Right kidney (tissue), 9 donors: ENCODE data around the gene BRINP2.

Source experiments
- DNase-seq: peaks from one replicate; pipeline ENCODE4 v3.0.0-alpha.2; 2016
- long read RNA-seq, 8 donors: transcript quantifications; one replicate each; lab custom pipeline, GENCODE V29; 2026

The BRINP2 gene
- long read RNA-seq, donor 1: 0 reads
- long read RNA-seq, donor 2: 0 reads
- long read RNA-seq, donor 3: 0 reads
- long read RNA-seq, donor 4: 0 reads
- long read RNA-seq, donor 5: 0 reads
- long read RNA-seq, donor 6: 0 reads
- long read RNA-seq, donor 7: 0 reads
- long read RNA-seq, donor 8: 0 reads

- peak; percentile 77 for DNase-seq
Measured at GRCh38 chr1:177170756-177171535, at the start of gene BRINP2. Gene BRINP2, plus strand, starts transcription at chr1:177170958. Its CDS starts 58,919 bp downstream, at chr1:177229877.

- peak; percentile 11 for DNase-seq
Measured at GRCh38 chr1:177122461-177123251, 48.1 kb upstream of the BRINP2 start.

- peak; percentile 12 for DNase-seq
Measured at GRCh38 chr1:177124577-177125278, 46.0 kb upstream of the BRINP2 start.

DNA sequence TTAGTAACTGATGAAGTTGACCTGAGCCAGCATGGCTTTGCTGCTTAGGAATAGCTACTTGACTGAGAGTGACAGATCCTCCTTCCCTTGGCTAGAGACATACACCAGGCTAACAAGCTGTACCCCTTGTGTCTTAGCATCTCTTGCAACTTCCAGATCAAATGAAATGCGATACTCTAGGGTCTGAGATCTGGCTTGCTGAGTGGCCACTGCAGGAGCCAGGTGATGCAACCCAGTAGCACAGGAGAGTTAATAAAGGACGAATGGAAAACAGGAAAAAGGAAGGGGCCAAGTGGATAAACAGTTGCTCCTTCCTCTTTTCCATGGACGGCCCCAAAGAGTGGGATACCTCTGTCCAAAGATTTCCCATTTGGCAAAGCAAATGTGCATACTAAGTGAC lies 44.5 kb upstream of the BRINP2 start:
- no peak for DNase-seq

DNA sequence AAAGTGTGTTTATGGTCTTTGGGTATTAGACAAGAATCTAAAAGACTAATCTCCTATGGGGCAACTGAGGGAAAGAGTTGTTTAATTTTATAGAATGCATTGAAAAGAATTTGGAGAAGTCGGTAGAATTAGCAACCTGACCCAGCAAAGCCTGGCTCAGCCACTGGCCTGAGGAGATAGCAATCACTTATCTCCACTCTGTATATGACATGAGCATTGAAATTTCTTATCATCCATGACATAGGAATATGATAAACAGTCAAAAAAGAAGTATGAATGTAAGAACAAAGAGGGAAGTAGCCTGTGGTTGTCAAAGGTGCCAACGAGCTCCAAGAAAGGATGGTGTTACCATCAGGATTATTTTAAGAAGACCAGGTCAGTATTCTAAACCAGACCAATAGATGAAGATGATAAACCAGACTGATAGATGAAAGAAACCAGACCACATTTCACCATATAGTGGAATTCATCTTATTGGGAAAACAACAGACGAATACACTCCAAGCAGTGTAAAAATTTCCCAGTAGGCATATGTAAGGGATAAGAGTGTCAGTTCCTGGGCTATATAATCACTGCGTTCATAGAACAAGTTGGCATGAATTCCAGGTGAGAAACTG lies 42.0 kb upstream of the BRINP2 start:
- no peak for DNase-seq

DNA sequence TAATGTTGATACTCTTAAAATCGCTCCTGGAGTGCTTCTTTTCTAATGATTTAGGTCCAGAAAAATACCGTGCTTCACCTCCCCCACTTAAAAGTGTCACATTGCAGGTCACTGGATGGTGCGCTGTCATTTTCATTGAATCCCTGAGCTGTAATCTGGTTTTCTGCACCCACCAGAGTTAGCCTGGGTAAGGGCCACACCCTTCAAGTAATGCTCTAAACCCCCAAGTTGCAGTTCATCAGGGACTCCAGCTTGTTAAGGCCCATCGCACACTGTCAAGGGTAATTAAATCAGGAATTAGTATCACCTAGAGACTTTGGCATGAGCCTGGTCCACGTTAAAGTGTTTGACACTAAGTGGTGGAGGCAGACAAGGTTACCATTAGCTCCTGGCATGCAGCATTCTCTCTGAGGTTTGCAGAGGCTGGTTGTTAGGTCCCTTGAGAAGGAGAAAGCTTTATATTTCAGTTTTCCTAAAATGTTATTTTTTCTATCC lies 40.3 kb upstream of the BRINP2 start:
- peak; percentile 6 for DNase-seq

DNA sequence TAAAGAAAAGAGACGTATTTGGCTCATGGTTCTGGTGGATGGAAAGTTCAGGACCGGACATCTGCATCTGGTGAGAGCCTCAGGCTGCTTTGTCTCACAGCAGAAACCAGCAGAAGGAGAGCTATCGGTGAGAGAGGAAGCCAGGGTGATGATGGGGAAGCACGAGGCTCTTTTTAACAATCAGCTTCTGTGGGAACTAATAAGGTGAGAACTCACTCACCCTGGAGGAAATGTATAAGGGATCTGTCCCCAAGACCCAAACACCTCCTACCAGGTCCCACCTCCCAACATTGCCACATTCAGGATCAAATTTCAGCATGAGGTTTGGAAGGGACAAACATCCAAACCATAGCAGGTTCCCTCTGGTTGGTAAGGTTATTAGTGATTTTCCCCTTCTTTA lies 39.0 kb upstream of the BRINP2 start:
- no peak for DNase-seq

- DNase-seq: no peak
Measured at GRCh38 chr1:177132141-177132540, 38.6 kb upstream of the BRINP2 start.

- DNase-seq: no peak
Measured at GRCh38 chr1:177133977-177134538, 36.7 kb upstream of the BRINP2 start.

DNA sequence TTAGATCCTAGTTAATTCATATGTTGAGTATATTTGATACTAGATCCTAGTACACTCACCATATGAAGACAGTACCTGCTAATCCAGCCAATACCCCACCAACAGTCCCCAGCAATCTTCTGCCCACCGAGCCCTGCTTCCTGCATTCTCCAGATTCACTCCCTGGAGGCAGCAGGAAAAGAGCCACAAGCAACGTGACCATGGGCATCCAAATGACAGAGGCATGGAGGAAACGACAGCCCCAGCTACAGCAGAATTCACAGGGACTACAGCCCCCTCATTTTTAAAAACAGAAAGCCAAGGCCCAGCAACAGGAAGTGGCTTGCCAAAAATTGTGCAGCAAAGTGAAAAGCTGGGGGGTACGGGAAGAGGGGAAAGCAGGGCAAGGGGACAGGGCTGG lies 35.5 kb upstream of the BRINP2 start:
- DNase-seq: no peak

- no peak for DNase-seq
Measured at GRCh38 chr1:177137814-177138213, 32.9 kb upstream of the BRINP2 start.

GRCh38 chr1:177138347-177138746 lies 32.4 kb upstream of the BRINP2 start:
- DNase-seq: no peak

DNA sequence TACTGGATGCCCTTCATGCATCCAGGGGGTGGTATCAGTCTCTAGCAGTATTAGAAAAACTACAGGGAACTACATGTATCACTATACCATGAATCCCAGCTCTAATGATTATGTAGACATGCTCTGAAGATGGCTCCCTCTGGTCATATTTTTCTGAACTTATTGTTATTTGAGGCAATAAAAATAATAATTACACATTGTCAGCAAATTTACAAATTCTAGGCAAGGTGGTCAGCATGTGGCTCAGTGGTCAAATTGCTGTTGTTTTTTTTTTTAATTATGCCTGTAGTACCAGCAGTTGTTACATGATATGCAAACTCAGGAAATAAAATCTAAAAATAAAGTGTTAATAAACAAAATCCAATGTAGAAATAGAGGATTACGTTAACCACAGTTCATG lies 28.7 kb upstream of the BRINP2 start:
- no peak for DNase-seq

DNA sequence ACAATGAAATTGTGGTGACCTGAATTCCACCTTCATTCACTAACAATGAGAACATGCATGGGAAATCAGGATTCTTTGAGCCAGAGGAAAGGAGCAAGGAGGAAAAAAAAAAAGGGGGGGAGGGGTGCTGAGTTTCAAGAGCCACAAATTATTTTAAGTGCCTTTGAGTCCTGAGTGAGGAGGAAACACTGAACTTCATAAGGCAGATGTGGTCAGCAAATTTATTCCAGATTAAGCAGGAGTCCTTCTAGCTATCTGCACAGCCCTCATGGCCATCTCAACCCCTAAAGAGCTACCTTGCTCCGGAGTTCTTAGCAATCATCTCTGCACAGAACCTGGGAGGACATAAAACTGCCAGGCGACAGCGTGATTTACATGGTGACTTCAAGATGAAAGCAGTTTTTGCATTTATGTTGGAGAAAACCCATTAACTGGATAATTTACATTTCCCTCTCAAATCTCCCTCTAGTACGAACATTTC lies 27.9 kb upstream of the BRINP2 start:
- peak; percentile 15 for DNase-seq

DNA sequence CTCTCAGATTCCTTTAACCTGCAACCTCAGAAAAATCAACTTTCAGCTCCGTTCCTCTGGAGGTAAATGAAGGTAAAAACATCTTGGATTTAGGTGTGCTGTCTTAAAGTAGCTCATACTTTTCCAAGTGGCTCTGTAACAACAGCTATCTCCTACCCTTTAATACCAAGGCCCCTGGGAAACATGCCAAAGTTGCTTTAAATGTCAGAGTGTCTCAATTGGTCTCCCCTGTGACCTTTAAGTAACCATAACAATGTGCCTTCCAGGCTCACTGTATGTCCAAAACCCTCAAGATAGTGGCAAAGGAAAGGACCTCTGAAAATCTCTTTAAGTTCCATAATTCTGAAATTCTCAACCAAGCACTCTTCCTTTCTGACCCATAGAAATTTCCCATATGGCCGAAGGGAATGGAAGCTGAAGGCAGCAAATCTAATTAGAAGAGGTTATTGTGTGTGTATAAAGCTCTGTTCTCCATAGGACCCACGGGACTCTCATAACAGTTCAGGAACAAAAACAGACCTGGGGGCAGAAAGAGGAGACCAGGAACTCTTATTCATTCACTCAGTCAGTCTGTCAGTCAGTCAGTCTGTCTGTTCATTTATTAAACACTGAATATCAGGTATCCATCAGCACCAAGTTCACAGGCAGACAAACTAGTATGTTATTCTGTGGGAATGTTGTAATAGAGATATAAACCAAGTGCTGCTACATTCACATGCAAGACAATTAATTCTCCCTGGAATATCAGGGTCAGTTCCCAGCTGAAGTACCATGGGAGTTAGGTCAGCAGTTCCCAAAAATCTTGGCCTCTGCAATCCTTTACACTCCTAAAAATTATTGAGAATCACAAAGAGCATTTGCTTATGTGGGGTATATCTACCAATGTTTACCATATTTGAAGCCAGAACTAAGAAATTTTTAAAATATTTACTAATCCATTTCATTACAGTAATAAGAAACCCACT lies 25.4 kb upstream of the BRINP2 start:
- DNase-seq: no peak

DNA sequence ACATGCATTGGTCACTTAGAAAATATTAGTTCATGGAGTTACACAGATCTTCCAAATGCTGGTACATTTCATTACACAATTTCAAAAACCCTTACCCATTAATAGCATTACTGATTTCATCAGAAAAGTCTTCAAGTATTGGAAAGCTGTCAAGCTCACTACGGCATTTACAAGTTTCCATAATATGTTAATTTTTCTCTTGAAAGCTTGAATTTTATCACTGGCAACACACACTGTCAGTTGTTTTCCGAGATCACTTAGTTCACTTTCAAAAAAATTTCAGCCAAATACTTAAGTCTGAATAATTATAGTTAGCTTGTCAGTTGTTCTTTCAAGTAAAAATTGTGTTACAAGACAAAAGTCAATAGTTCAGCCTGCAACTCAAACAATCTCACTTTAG lies 24.3 kb upstream of the BRINP2 start:
- DNase-seq: no peak

DNA sequence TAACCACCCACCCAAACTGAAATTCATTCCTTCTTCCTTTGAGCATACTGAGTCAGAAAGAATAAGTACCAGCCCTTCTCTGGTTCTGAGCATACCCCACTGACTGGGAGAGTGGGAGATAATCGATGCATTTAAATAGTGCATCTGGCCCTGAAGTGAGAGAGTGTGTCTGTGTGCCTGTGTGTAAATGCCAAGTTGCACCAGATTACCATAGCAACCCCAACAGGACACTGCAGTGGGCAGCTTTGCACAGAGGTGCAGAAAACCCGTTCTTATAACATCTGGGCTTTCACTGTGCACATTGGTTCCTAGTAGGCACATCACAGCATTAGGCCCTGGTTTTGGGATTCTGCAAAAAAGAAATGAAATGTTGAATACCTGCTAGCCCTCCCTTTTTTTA lies 8.5 kb upstream of the BRINP2 start:
- no peak for DNase-seq

GRCh38 chr1:177163844-177164379 lies 6.8 kb upstream of the BRINP2 start:
- DNase-seq: no peak

- peak; percentile 76 for DNase-seq
Measured at GRCh38 chr1:177164380-177165068, 6.2 kb upstream of the BRINP2 start, which contains the start of gene ASTN1. Gene ASTN1, minus strand, starts transcription at chr1:177164712. Its CDS starts 36 bp downstream, at chr1:177164676.
